ENCODE data around the gene NFIC. TPM values are rescaled to one million over a fixed set of nuclear protein-coding genes. Genes with fewer than 3 reads are reported as not detected.

NFIC gene
- total and polyA plus RNA-seq, 2 of the 4 experiments (the other 2 are of a cell fraction) = 21.9 to 32.1 TPM

DNA sequence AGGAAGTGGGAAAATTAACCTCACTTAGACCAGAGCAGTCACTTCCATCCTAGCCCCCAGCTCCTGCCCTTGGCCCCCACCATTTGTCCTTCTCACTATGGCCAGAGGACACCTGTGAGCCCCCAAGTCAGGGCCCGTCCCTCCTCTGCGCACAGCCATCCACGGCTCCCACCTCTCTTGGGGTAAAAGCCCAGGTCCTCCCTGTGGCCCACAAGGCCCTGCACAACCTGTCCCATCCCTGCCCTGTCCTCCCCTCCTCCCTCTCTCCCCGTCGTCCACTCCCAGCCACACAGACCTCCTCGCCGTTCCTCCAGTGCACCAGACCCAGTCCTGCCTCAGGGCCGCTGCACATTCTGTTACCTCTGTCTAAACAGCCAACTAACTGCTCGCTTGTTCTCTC, 60.0 kb downstream of the NFIC start:
- Histone ChIP-seq H3K9me3 (ENCODE audit: control insufficient read depth, insufficient read depth, low read length) (no peaks in the 10 kb centered on the region), H4K5ac (ENCODE audit: low read depth, low read length) (no peak overlapping the region), H3K9ac (ENCODE audit: low read depth, low read length) (no peak overlapping the region), H3K27me3 (ENCODE audit: control insufficient read depth, insufficient read depth, low read length) (no peaks in the 10 kb centered on the region), H3K18ac (ENCODE audit: low read depth, low read length) (no peak overlapping the region), H2BK120ac (ENCODE audit: low read depth, low read length) (no peak overlapping the region), H4K8ac (ENCODE audit: low read depth in 2 of 2, low read length in 2 of 2) (no peak overlapping the region), H2AK9ac (replicated peaks; ENCODE audit: low read depth, low read length, poor library complexity) (peak overlapping the region; percentile 55), H2BK5ac (ENCODE audit: low read depth, low read length, poor library complexity, severe bottlenecking) (no peak overlapping the region), H3K4me2 (ENCODE audit: low read depth, low read length) (no peak overlapping the region), H4K20me1 (ENCODE audit: insufficient read depth, low read length) (peaks cover 39% of the 10 kb centered on the region), H2BK15ac (ENCODE audit: low read depth, low read length) (no peak overlapping the region), H2AK5ac (ENCODE audit: low read depth, low read length) (no peak overlapping the region), H3K4me3 (ENCODE audit: insufficient read depth, low read depth, low read length) (no peak overlapping the region), H2BK20ac (ENCODE audit: low read depth, low read length) (no peak overlapping the region), H2AFZ (replicated peaks; ENCODE audit: low read length, poor library complexity) (no peak overlapping the region), H3K23ac (ENCODE audit: low read depth, low read length) (no peak overlapping the region), H4K91ac (ENCODE audit: insufficient read depth, low read depth, low read length) (no peak overlapping the region), H3K14ac (replicated peaks; ENCODE audit: low read depth, low read length) (no peak overlapping the region), H3K56ac (ENCODE audit: extremely low read depth, insufficient read depth, low read length) (no peak overlapping the region), H3K4me1 (ENCODE audit: control insufficient read depth, insufficient read depth, low read length) (peaks cover 15% of the 10 kb centered on the region), H3K4ac (ENCODE audit: low read depth, low read length) (no peak overlapping the region), H3K9me1 (ENCODE audit: insufficient read depth, low read length) (peaks cover 3% of the 10 kb centered on the region; the same call in 1 of the 2 replicates), H3K36me3 (ENCODE audit: control insufficient read depth, insufficient read depth, low read length) (peaks cover 19% of the 10 kb centered on the region), H3K27ac (ENCODE audit: insufficient read depth, low read length) (no peak overlapping the region), H3K79me1 (ENCODE audit: low read depth in 1 of 2, low read length in 2 of 2) (peaks cover 23 to 76% of the 10 kb centered on the region in 2 experiments)
- dilution Hi-C loops (cut with HindIII; ENCODE audit: low sequenced_read_pairs, unreplicated experiment) (no loop called here), in situ Hi-C loops (cut with MboI; ENCODE audit: low sequenced_read_pairs) (no loop called here), intact Hi-C loops (cut with micrococcal nuclease) (no loop called here)
- BruUV-seq (replicated peaks) = no TSS peak
- no peak for ATAC-seq (ENCODE audit: low read depth)
- ChIA-PET POLR2A (ENCODE audit: unreplicated experiment) (no interaction called here), CTCF (no interaction called here)
- 100% methylated on average over 8 of the region's 9 CpGs; no CpG with 5 or more reads in 1 of the 2 experiments for WGBS, 2 experiments (ENCODE audit: extremely low coverage in 2 of 2, insufficient read length in 1 of 2)
- no peak for DNase-seq
- no peak for TF ChIP-seq RFX5 (IDR thresholded peaks at IDR 0.05; ENCODE audit: low read depth, low read length)
- TF ChIP-seq NFE2L2 (IDR thresholded peaks at IDR 0.05; ENCODE audit: low read depth, low read length) = no peak
- no peak for TF ChIP-seq BHLHE40 (IDR thresholded peaks at IDR 0.05; ENCODE audit: low read depth, low read length)
- TF ChIP-seq, protein P1, sequence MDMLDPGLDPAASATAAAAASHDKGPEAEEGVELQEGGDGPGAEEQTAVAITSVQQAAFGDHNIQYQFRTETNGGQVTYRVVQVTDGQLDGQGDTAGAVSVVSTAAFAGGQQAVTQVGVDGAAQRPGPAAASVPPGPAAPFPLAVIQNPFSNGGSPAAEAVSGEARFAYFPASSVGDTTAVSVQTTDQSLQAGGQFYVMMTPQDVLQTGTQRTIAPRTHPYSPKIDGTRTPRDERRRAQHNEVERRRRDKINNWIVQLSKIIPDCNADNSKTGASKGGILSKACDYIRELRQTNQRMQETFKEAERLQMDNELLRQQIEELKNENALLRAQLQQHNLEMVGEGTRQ (IDR thresholded peaks at IDR 0.05; ENCODE audit: low read depth, low read length) = no peak
- TF ChIP-seq RAD21 (IDR thresholded peaks at IDR 0.05; ENCODE audit: low read length) = no peak
- TF ChIP-seq FOS (IDR thresholded peaks at IDR 0.05; ENCODE audit: low read depth, low read length) = no peak
- TF ChIP-seq RCOR1 (IDR thresholded peaks at IDR 0.05; ENCODE audit: insufficient replicate concordance, low read length) = no peak
- no peak for TF ChIP-seq MAFK (IDR thresholded peaks at IDR 0.05; ENCODE audit: low read depth, low read length)
- no peak for TF ChIP-seq CEBPB (IDR thresholded peaks at IDR 0.05; ENCODE audit: low read depth, low read length)
- TF ChIP-seq, protein P2, sequence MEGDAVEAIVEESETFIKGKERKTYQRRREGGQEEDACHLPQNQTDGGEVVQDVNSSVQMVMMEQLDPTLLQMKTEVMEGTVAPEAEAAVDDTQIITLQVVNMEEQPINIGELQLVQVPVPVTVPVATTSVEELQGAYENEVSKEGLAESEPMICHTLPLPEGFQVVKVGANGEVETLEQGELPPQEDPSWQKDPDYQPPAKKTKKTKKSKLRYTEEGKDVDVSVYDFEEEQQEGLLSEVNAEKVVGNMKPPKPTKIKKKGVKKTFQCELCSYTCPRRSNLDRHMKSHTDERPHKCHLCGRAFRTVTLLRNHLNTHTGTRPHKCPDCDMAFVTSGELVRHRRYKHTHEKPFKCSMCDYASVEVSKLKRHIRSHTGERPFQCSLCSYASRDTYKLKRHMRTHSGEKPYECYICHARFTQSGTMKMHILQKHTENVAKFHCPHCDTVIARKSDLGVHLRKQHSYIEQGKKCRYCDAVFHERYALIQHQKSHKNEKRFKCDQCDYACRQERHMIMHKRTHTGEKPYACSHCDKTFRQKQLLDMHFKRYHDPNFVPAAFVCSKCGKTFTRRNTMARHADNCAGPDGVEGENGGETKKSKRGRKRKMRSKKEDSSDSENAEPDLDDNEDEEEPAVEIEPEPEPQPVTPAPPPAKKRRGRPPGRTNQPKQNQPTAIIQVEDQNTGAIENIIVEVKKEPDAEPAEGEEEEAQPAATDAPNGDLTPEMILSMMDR (conservative IDR thresholded peaks at IDR 0.05; ENCODE audit: low read depth, low read length) = no peak
- no peak for TF ChIP-seq POLR2A (IDR thresholded peaks at IDR 0.05; ENCODE audit: low read depth, low read length)
- TF ChIP-seq MXI1 (IDR thresholded peaks at IDR 0.05; ENCODE audit: borderline replicate concordance, low read depth, low read length) = no peak
- TF ChIP-seq, protein P3, sequence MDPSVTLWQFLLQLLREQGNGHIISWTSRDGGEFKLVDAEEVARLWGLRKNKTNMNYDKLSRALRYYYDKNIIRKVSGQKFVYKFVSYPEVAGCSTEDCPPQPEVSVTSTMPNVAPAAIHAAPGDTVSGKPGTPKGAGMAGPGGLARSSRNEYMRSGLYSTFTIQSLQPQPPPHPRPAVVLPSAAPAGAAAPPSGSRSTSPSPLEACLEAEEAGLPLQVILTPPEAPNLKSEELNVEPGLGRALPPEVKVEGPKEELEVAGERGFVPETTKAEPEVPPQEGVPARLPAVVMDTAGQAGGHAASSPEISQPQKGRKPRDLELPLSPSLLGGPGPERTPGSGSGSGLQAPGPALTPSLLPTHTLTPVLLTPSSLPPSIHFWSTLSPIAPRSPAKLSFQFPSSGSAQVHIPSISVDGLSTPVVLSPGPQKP (IDR thresholded peaks at IDR 0.05; ENCODE audit: borderline replicate concordance, low read depth, low read length) = no peak
- TF ChIP-seq CHD1 (IDR thresholded peaks at IDR 0.05; ENCODE audit: low read depth, low read length) = no peak
- TF ChIP-seq MAZ (IDR thresholded peaks at IDR 0.05; ENCODE audit: borderline replicate concordance, low read depth, low read length) = no peak
- TF ChIP-seq SMC3 (IDR thresholded peaks at IDR 0.05; ENCODE audit: low read depth, low read length) = no peak
